NCI-H82 (cell line): ENCODE data around the gene MAN2B1.
"Not testable (repeated sequence)": the region's sequence is repeated elsewhere in the genome, so short reads cannot be mapped to it uniquely, and the experiment has no call there.

Experiments used
- DNase-seq: peaks from one replicate; lab custom pipeline; 2025; lab: John Stamatoyannopoulos, UW

MAN2B1 gene

GRCh38 chr19:12666265-12667048 is at the start of gene MAN2B1, which contains the start of gene WDR83:
MAN2B1 (minus strand) TSS chr19:12666742; CDS start chr19:12666701, 41 bp downstream.
WDR83 (plus strand) TSS chr19:12666807; CDS start chr19:12669791, 2,984 bp downstream.
- DNase-seq = peak; percentile 95

GRCh38 chr19:12715929-12716328 is 49.4 kb upstream of the MAN2B1 start:
- no peak for DNase-seq

DNA sequence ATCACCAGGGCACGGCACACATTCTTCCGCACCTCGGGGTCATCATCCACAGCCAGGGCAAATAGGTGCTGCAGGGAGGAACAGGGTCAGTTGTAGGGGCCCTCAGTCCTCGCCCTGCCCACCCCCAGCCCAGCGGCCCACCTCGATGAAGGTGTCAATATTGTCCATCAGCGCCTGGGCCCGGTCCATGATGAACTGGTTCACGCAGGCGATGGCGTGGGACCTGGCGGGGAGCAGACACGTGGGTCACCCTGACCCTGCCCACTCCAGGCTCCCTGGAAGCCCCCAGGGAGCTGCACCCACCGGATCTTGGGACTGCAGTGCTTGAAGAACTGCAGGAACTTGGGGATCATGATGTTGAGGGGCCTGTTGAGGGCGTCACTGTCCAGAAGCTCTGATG is 48.6 kb upstream of the MAN2B1 start:
- no peak for DNase-seq

DNA sequence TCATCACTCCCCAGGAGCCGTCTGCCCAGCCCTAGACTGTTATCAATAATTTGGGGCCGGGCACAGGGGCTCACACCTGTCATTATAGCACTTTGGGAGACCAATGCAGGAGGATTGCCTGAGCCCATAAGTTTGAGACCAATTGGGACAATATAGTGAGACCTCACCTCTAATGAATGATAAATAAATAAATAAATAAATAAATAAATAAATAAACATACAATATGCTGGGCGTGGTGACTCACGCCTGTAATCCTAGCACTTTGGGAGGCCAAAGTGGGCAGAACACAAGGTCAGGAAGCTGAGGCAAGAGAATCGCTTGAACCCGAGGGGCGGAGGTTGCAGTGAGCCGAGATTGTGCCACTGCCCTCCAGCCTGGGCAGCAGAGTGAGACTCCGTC is 46.8 kb upstream of the MAN2B1 start:
- DNase-seq = not testable (repeated sequence)

- not testable (repeated sequence) for DNase-seq
Observed at GRCh38 chr19:12712077-12712476, 45.5 kb upstream of the MAN2B1 start.

DNA sequence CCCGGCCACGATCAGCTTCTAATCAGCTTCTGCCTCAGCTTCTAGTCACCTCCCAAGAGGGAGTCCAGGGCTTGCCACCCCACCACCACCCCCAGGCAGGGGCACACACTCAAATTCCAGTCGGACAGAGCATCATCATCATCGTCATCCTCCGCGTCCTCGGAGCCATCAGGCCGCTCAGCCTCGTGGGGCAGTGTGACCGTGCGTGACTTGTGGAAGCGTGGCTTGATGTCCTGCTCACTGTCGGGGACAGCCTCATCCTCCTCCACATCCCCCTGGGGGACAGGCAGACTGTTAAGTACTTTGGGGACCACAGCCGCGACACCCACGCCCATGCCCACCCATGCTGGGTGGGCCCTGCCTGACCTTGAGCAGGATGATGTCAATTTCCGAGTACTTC is 44.6 kb upstream of the MAN2B1 start:
- no peak for DNase-seq

GRCh38 chr19:12708641-12709040 is 42.1 kb upstream of the MAN2B1 start:
- no peak for DNase-seq

- DNase-seq = no peak
Observed at GRCh38 chr19:12706332-12706718, 39.8 kb upstream of the MAN2B1 start.

DNA sequence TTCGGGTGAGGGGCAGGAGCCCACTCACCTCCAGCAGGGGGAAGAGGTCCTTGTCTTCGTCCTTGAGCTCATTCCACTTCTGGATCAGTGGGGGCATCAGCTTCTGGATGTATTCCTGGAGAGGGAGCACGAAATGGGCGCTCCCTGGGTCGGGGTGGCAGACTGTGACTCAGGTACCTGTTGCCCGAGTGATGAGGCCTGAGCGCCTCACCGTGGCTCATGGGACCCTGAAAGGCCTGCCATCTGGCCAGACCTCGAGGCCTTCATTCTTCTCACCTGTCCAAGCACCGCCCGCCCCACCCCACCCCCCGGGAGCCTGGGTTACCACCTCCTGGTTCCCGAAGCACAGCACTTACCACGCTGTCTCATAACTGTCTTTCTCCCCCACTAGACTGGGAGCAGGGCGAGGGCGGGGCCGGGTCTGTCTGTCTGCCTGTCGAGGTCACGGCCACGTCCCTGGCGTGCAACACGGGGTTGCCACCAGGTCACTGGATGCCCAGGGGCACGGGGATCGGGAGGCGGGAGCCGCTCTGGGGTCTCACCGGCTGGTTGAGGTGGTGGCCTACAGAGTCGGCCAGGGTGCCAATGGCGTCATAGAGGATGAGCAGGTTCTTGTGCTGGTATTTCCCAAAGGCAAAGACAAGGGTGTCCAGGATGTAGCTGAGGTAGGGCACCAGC is 39.3 kb upstream of the MAN2B1 start:
- DNase-seq = no peak

- no peak for DNase-seq
Observed at GRCh38 chr19:12705169-12705568, 38.6 kb upstream of the MAN2B1 start.

DNA sequence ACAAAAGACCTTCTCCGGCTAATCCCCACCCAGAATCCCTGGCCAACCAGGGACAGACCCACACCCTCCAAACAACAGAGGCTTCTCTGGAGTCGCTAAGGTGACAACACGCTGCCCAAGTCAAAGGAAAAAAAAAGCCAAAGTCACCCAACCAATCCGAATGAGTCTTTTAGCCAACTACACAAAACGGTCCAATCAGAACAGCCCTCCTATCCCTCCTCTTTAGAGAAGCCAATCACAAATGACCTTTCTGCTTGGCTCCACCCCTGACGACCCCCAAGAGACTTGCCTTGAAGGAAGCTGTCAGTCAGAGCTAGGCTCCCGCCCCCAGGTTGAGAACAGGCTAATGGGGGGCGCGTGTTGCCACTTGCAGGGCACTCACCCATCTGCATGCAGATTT is 36.5 kb upstream of the MAN2B1 start:
- peak; percentile 97 for DNase-seq

GRCh38 chr19:12701596-12702282 is 35.2 kb upstream of the MAN2B1 start:
- peak; percentile 43 for DNase-seq

DNA sequence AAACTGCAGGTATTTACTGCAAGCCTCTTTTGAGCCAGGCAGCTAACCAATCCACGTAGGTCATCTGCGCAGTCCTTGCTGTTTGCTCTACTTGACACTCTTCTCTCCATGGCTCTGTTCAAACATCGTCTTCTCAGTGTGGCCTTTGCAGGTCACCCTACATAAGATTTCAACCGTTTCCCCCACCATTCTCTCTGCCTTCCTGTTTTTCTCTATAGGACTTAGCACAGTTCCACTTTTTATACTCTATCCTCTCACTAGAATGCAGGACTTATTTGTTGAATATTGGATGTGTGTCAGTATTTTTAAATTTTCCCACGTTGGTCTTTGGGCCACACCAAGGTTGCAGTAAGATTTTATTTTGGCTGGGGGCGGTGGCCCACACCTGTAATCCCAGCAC is 31.6 kb upstream of the MAN2B1 start:
- DNase-seq = no peak

DNA sequence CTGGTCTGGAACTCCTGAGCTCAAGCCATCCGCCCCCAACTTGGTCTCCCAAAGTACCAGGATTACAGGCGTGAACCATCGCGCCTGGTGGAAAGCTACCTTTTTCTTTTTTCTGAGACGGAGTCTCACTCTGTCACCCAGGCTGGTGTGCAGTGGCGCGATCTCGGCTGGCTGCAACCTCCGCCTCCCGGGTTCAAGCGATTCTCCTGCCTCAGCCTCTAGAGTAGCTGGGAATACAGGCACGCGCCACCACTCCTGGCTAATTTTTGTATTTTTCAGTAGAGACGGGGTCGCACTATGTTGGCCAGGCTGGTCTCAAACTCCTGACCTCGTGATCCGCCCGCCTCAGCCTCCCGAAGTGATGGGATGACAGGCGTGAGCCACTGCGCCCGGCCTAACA is 30.9 kb upstream of the MAN2B1 start:
- not testable (repeated sequence) for DNase-seq

DNA sequence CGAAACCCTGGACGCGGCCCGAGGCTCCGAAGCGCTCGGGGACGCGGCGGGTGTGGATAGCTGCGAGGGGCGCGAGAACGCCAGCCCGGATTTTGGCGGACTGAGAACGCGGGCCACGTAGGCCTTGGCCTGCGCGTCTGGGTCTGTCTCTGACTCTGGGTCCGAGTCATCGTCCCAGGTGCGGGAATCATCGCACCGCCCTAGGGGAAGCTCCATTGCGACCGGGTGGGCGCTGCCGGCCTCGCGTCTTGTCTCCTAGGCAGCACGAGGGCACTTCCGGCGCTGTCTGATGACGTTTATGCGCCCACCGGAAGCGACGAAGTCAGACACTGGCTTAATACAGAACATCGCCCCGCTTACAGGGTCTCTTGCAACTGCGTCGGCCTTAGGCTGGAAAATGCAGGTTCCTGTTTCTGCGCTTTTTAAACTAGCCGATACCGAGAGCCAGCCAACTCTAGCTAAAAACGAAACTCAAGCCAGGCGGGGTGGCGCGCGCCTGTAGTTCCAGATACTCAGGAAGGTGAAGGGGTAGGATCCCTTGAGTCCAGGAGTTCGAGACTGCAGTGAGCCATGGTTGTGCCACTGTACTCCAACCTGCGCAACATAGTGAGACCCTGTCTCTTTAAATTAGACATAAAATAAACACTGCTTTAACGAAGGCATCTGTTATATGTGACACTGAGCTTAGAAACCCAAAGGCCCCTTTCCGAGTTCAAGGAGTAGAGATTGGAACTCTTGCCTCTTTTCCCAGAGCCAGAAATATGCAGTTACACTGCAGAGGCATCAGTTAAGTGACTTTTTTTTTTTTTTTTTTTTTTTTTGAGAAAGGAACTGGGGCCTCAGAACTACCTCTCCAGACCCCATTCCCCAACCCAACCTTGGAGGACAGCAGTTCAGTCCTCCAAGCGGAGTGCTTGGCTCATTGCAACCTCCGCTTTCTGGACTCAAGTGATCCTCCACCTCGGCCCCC is 30.1 kb upstream of the MAN2B1 start, which contains the start of gene FBXW9:
Gene FBXW9, minus strand, starts transcription at position 266 of the 970 bp plus-strand sequence. Its CDS starts 50 bp downstream, at position 216.
- DNase-seq = peak; percentile 98

GRCh38 chr19:12695997-12696365 is 29.4 kb upstream of the MAN2B1 start:
- no peak for DNase-seq

- DNase-seq = no peak
Observed at GRCh38 chr19:12695514-12695913, 29.0 kb upstream of the MAN2B1 start.

DNA sequence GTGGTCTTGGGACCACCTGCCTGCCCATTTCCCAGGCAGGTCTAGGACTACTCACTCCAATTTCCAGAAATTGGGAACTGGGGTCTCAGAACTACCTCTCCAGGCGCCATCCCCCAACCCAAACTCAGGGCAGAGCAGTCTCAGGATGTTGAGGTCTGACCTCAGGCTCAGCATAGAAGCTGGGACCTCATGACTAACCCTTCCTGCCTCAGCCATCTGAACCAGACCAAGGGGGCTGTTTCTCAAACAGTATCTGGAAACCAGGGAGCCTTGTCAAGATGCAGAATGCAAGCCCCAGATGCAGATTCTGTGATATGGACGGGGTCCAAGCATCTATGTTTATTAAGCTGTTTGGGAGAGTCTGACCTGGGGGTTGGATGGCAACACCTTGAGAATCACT is 28.6 kb upstream of the MAN2B1 start:
- DNase-seq = no peak

DNA sequence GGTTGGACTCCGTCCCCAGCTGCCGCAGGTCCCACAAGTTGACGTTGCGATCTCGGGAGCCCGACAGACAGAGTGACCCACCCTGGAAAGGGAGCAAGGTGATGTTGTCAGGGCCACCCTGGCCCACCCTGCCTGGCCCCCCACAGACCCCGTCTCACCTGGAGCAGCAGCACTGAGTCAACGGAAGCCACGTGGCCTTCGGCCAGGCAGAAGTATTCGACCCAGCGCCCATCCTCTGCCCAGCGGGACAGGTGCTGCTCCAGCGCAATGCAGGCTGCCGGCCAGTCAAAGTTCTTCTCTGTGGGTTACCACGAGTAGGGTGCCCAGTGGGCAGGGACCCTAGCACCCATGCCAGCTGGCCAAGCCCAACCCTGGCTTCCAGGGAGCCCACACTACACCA is 28.1 kb upstream of the MAN2B1 start:
- DNase-seq = no peak

- DNase-seq = no peak
Observed at GRCh38 chr19:12692960-12693359, 26.4 kb upstream of the MAN2B1 start.

- DNase-seq = no peak
Observed at GRCh38 chr19:12689581-12690216, 23.2 kb upstream of the MAN2B1 start.
